Activated CD8-positive, alpha-beta memory T cell treated with anti-CD3 and anti-CD28 coated beads, Interleukin-2, amount 50 U/mL, for 4 hours (primary cell): ENCODE results near the gene CDH22.

Experiments used
- DNase-seq: peaks from one replicate; pipeline ENCODE4 v3.0.0-alpha.2; 2020

The CDH22 gene

DNA sequence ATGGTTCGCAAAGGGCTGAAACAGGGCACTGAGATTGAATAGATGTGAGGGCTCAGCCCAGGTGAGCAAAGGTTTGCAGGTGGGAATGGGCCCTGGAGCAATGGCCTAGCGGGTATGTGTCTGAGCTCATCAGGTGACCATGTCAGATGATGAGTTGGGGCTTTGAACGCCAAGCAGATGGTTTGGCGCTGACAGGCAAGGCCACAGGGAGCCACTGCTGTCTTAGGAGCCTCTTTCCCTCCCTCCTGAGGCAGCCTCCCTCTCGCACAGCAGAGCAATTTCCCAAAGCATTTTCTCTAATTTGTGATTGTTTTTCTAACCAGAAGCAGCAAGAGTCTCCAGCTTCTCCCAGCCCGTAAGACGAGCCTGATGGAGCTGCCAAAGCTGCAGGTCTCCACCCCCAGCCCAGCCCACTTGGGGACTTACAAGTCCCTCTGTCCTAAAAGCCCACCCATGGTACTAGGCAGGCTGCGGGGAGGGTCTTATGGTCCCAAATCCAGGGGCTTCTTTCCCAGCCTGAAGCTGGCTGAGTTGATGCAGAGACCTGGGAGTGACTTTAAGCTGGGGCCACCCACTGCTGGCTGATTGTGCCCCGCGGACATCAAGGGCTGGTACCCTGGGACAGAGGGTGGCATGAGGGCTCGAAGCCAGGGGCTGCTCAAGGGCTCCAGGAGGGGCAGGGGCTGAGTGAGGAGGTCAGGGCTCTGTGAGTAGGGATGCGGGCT lies 11.6 kb downstream of the CDH22 start:
- DNase-seq: no peak

DNA sequence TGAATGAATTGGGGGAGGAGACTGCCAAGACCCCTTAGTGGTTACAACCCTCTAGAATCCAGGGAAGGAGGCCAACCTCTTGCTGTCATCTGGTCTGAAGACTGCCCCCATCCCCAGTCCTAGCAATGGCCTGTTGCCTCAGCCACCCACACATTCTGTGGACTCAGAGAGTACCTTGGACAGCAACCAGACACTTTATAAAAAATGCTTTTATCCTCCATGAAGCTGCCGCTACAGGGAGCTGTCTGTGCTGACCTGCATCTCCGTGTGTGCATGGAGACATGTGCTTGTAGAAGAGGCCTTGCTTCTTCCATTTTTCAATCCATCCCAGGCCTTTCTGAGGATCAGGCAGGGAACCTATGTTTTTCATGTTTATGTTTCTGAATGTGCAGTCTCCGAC lies 15.2 kb downstream of the CDH22 start:
- DNase-seq: no peak

DNA sequence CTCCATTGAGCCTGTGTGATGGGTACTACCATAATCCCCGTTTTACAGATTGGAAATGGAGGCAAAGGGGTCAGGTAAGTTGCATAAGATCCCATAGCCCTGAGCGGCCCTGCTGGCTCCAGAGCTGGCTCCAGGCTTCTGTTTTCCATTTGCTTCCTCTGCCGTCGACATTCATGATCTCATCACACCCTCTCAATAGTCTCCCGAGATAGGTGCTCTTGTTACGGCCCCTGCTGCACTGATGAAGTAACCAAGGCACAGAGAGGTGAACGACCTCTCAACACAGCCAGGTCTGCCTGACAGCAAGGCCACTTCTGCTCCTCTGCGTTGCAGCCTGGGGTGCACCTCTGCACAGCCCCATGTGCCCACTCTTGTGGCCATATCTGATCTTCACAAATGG lies 16.9 kb downstream of the CDH22 start:
- no peak for DNase-seq

DNA sequence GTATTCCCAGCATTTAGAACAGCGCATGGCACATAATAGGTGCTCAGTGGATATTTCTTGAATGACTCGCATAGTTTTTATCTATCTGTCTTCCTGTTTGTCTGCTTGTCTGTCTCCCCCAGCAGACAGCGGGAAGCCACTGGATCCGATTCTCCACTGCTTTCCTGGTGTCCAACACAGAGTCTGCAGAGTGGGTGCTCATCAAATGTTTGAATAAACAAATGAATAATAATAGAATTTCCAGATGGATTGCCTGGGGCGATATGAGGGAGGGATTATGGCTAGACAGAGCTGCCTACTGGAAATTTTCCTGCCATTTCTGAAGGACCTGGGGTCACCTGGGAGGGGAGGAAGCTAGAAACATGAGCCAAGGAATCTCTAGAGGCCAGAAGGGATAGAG lies 18.9 kb downstream of the CDH22 start:
- DNase-seq: no peak

DNA sequence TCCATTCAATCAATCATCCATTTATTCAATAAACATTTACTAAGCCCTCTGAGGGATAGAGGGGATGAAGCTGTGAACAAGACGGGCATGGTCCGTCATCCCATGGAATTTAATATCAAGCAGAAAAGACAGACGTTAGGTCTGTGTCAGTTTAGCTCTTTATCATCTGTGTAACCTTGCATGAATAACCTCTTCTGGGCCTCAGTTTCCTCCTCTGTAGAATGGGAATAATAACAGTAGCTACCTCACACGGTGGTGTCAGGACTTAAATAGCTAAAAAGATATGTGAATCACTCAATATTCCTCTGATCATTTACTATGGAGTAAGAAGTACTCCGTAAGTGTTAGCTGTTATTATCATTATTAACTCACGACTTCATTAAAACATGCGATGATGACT lies 21.3 kb downstream of the CDH22 start:
- DNase-seq: no peak

GRCh38 chr20:46286382-46286781 lies 21.9 kb downstream of the CDH22 start:
- DNase-seq: no peak

GRCh38 chr20:46285740-46286139 lies 22.6 kb downstream of the CDH22 start:
- no peak for DNase-seq

DNA sequence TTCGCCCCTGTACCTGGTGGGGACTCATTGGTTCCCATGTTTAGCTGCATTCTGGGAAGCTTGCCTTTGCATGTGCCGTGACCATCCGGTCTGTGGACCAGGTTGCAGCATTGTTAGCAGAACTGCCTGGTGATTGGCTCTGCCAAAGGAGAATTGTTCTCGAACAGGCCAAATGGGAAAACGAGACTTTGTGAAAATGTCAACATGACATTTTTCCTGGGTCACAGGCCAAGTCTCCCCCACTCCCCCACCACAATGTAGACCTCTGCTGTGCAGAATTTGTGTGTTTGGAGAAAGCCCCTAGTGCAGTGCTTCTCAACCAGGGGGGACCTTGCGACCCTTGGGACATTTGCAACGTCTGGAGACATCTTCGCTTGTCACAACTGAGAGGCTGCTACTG lies 23.2 kb downstream of the CDH22 start:
- DNase-seq: no peak

DNA sequence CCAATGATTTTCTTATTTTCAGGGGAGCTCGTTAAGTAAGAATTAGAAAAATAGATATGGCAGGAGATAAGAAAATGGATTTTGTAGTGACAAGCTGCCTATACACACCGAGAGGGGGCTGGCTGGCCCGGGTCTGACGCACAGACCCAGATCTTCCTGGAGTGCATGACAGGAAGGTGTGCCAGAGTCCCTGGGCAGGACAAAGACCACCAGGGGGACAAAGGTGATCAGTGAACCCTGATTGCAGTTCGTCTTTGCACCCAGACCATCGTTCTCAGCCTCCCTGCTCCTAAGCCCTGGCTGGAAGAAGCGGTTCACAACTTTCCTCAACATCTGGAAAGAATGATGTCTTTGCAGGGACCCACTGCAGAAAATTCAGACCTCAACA lies 24.3 kb downstream of the CDH22 start:
- no peak for DNase-seq

DNA sequence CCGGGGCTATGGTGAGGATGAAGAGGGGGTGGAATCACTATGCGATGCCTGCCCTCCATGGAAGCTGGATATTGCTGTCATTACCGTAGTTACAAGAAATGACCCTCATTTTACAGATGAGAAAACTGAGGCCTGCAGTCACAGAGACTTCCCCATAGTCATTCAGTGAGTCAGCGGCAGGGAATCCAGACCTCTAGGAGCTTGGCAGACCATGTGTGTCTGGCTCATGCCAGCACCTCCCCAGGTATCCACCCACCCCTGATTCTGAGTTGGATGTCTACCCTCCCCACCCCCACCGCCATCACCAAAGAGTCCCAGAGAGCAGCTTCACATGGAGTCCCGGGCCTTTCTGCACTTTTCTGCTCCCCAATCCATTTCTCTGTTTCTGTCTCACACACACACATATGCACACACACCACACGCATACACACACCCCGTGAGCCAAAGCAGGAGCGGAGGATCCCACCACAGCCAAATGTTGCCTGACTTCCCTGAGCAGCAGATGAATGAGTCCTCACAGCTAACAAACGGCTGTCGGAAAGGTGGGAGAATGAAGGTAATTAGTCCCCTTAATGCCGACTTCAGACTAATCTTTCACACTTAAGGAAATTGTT lies 24.8 kb downstream of the CDH22 start:
- no peak for DNase-seq

DNA sequence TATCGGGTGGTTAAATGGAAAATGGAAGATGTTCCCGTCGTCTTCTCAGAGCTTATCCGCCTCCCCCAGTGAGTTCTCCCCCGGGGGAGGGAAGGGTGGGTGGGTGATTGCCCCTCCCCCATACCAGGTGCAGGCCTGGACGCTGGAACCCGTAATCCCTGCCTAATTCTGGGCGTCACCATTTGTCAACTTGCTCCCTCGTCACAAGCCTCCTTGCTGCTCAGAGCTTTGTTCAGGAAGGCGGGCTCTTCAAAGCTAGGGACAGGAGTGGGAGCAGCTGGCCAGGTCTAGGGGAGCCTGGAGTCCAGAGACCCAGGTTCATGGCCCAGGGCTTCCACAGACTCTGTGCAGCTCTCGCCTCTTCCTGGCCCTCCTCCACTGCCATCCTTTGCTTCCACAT lies 25.6 kb downstream of the CDH22 start:
- no peak for DNase-seq

DNA sequence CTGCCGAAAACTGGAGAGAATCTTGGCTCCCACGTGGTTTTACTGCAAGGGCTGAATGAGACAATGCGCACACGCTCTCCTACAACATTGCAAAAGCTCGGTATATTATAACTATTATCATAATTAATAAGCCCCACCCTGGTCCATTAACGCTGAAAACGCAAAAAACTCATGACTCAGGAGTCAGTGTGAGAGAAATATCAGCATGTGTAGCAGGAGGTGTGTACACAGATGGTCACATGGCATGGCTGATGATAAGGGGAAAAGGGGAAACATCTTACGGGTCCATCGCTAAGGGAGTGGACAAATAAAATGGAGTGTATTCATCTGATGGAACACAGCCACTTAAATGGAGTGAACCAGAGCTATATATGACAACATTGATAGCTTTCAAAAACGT lies 29.2 kb downstream of the CDH22 start:
- no peak for DNase-seq

- DNase-seq: no peak
Measured at GRCh38 chr20:46277602-46278001, 30.7 kb downstream of the CDH22 start.

GRCh38 chr20:46276531-46276930 lies 31.8 kb downstream of the CDH22 start:
- DNase-seq: no peak

DNA sequence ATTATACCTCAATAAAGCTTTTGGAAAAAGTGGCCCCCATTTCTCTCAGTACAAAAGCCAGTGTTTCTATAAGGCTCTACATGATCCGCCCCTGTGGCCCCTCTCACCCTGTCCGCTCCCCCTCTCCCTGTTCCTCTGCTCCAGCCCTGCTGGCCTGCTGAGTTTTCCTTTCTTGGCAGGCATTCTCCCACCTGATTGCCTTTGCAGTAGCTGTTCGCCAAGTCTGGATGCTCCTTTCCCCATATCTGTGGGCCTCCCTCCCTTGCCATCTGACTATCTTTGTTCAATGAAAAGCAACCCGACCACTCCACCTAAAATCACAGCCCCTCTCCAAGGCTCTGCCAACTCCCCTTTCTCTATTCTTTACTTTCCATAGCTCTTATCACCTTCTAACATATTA lies 33.2 kb downstream of the CDH22 start:
- DNase-seq: no peak

GRCh38 chr20:46273717-46274116 lies 34.6 kb downstream of the CDH22 start:
- no peak for DNase-seq

GRCh38 chr20:46272389-46273047 lies 35.8 kb downstream of the CDH22 start:
- no peak for DNase-seq

- DNase-seq: no peak
Measured at GRCh38 chr20:46270977-46271744, 37.1 kb downstream of the CDH22 start.

- no peak for DNase-seq
Measured at GRCh38 chr20:46269372-46269771, 38.9 kb downstream of the CDH22 start.

GRCh38 chr20:46268662-46269061 lies 39.6 kb downstream of the CDH22 start:
- DNase-seq: no peak

DNA sequence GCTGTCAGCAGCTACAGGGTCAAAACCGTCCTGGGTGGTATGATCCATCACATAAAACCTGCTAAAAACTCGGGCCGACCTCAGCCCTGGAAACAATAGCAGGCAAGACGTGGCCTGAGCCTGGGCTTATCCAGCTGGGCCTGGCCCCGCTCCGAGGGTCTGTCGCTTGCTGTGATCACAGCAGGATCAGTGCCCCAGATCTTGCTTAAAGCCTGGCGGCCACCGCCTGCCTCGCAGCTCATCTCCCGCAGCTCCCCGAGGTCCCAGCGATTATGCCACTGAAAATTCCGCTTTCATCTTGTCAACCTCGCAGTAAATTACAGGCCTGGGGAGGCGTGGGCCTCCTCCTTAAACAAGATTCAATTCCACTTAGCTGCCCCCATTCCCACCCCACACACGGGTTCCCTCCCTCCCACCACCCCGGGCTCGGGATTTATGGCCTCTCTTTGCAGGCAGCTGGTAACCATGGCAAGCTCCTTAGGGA lies 40.1 kb downstream of the CDH22 start:
- DNase-seq: no peak

GRCh38 chr20:46267108-46268105 lies 40.9 kb downstream of the CDH22 start:
- no peak for DNase-seq
